Tibial artery (tissue), 4 donors: ENCODE measurements around the gene RAB30.

Source experiments
- DNase-seq, 2 donors: peaks; one replicate each; pipeline ENCODE4 v3.0.0-alpha.2; 2019
- H3K27ac ChIP-seq, 2 donors: fragments of 200-600 bp; sonication (generic) in 1 of 2; 1 replicate in 1 of 2; 2 replicates in 1 of 2; pipeline ENCODE4 v1.5.1; 2018 to 2019; ENCODE audit warnings: mild to moderate bottlenecking in 1 of 2
- H3K27me3 ChIP-seq, 2 donors: fragments of 200-600 bp; sonication (generic) in 1 of 2; one replicate each; pipeline versions ENCODE4 v1.5.1 to v1.6.0; 2016 to 2019
- H3K36me3 ChIP-seq, 3 donors: fragments of 200-600 bp; sonication (generic) in 2 of 3; one replicate each; pipeline ENCODE4 v1.5.1; 2016 to 2019; ENCODE audit warnings: mild to moderate bottlenecking in 2 of 3
- H3K4me1 ChIP-seq, 4 donors: fragments of 200-600 bp; sonication (generic) in 2 of 4; 1 replicate in 3 of 4; 2 replicates in 1 of 4; pipeline ENCODE4 v1.5.1; 2016 to 2019
- H3K4me3 ChIP-seq, 2 donors: fragments of 200-600 bp; sonication (generic) in 1 of 2; 1 replicate in 1 of 2; 2 replicates in 1 of 2; pipeline ENCODE4 v1.5.1; 2018 to 2019; ENCODE audit warnings: mild to moderate bottlenecking in 2 of 2
- H3K9me3 ChIP-seq, 3 donors: fragments of 200-600 bp; sonication (generic) in 1 of 3; one replicate each; pipeline ENCODE4 v1.5.1; 2016 to 2019
- CTCF ChIP-seq, 2 experiments: fragments of 200-600 bp in 1 of 2; fragments of 450-650 bp in 1 of 2; IDR thresholded peaks; one replicate each; pipeline ENCODE4 v1.5.1; 2017 to 2019; ENCODE audit warnings: antibody characterized with exemption in 2 of 2, mild to moderate bottlenecking in 1 of 2, moderate library complexity in 1 of 2
- intact Hi-C: fragments of 100-400 bp; cut with DNase I; formaldehyde crosslinking; loops from one replicate; pipeline ENCODE4 v1.15.0; 2023; ENCODE audit warnings: low total_unique reads

RAB30 gene

GRCh38 chr11:83007909-83008580 lies 63.7 kb downstream of the RAB30 start:
- H3K27ac ChIP-seq: peak overlapping the region; percentile 29 to 35
- H3K36me3 ChIP-seq: no peaks in the 10 kb centered on the region
- TF ChIP-seq CTCF (IDR thresholded peaks at IDR 0.05): no peak
- no peaks in the 10 kb centered on the region for H3K9me3 ChIP-seq
- no peak overlapping the region for H3K4me3 ChIP-seq
- H3K4me1 ChIP-seq: peaks cover 0 to 46% (median 21%) of the 10 kb centered on the region in 4 donors
- intact Hi-C loops: no loop called here
- no peaks in the 10 kb centered on the region for H3K27me3 ChIP-seq
- DNase-seq: peak; percentile 46 to 67

- no peaks in the 10 kb centered on the region for H3K27me3 ChIP-seq
- no peak overlapping the region for H3K4me3 ChIP-seq
- H3K4me1 ChIP-seq: peaks cover 0 to 41% (median 19%) of the 10 kb centered on the region in 4 donors
- TF ChIP-seq CTCF (IDR thresholded peaks at IDR 0.05): no peak
- no peaks in the 10 kb centered on the region for H3K9me3 ChIP-seq
- no peaks in the 10 kb centered on the region for H3K36me3 ChIP-seq
- intact Hi-C loops: no loop called here
- no peak for DNase-seq
- H3K27ac ChIP-seq: peak overlapping the region; percentile 29 to 35
Observed at GRCh38 chr11:83007477-83007876, 64.2 kb downstream of the RAB30 start.

GRCh38 chr11:83006877-83007330 lies 64.8 kb downstream of the RAB30 start:
- no peaks in the 10 kb centered on the region for H3K27me3 ChIP-seq
- DNase-seq: no peak
- intact Hi-C loops: no loop called here
- TF ChIP-seq CTCF (IDR thresholded peaks at IDR 0.05): no peak
- H3K36me3 ChIP-seq: no peaks in the 10 kb centered on the region
- no peaks in the 10 kb centered on the region for H3K9me3 ChIP-seq
- H3K4me1 ChIP-seq: peaks cover 0 to 35% (median 19%) of the 10 kb centered on the region in 4 donors
- no peak overlapping the region for H3K4me3 ChIP-seq
- no peak overlapping the region for H3K27ac ChIP-seq

GRCh38 chr11:83004746-83005556 lies 66.7 kb downstream of the RAB30 start:
- H3K9me3 ChIP-seq: no peaks in the 10 kb centered on the region
- H3K4me1 ChIP-seq: peaks cover 0 to 28% (median 19%) of the 10 kb centered on the region in 4 donors
- H3K4me3 ChIP-seq: no peak overlapping the region
- H3K27ac ChIP-seq: no peak overlapping the region
- no peak for TF ChIP-seq CTCF (IDR thresholded peaks at IDR 0.05)
- no peaks in the 10 kb centered on the region for H3K36me3 ChIP-seq
- no peaks in the 10 kb centered on the region for H3K27me3 ChIP-seq
- intact Hi-C loops: no loop called here
- no peak for DNase-seq

GRCh38 chr11:83002522-83002921 lies 69.2 kb downstream of the RAB30 start:
- intact Hi-C loops: no loop called here
- H3K9me3 ChIP-seq: no peaks in the 10 kb centered on the region
- peaks cover 0 to 18% (median 15%) of the 10 kb centered on the region in 4 donors for H3K4me1 ChIP-seq
- H3K4me3 ChIP-seq: no peak overlapping the region
- no peaks in the 10 kb centered on the region for H3K36me3 ChIP-seq
- no peak for DNase-seq
- TF ChIP-seq CTCF (IDR thresholded peaks at IDR 0.05): no peak
- no peak overlapping the region for H3K27ac ChIP-seq
- H3K27me3 ChIP-seq: no peaks in the 10 kb centered on the region
